ENCODE results near the gene PTRH2.
A peak's percentile ranks its signal among the peaks of the same experiment; 100 is the strongest.

Gene PTRH2

GRCh38 chr17:59702304-59702703 lies 4.9 kb downstream of the PTRH2 start:
- no peak overlapping the region for H3K4me3 ChIP-seq (ENCODE audit: low read depth, low read length)
- TF ChIP-seq CTCF (conservative IDR thresholded peaks at IDR 0.05; ENCODE audit: low read depth, low read length): no peak
- no peak for DNase-seq (ENCODE audit: low read depth)

GRCh38 chr17:59699786-59700185 lies 7.4 kb downstream of the PTRH2 start:
- TF ChIP-seq CTCF (conservative IDR thresholded peaks at IDR 0.05; ENCODE audit: low read depth, low read length): no peak
- no peak for DNase-seq (ENCODE audit: low read depth)
- H3K4me3 ChIP-seq (ENCODE audit: low read depth, low read length): no peak overlapping the region

GRCh38 chr17:59699218-59699617 lies 8.0 kb downstream of the PTRH2 start:
- H3K4me3 ChIP-seq (ENCODE audit: low read depth, low read length): no peak overlapping the region
- no peak for TF ChIP-seq CTCF (conservative IDR thresholded peaks at IDR 0.05; ENCODE audit: low read depth, low read length)
- DNase-seq (ENCODE audit: low read depth): no peak

- no peak for TF ChIP-seq CTCF (conservative IDR thresholded peaks at IDR 0.05; ENCODE audit: low read depth, low read length)
- no peak for DNase-seq (ENCODE audit: low read depth)
- H3K4me3 ChIP-seq (ENCODE audit: low read depth, low read length): no peak overlapping the region
Observed at GRCh38 chr17:59698143-59698542, 9.1 kb downstream of the PTRH2 start.

GRCh38 chr17:59696682-59697277 lies 10.4 kb downstream of the PTRH2 start:
- DNase-seq (ENCODE audit: low read depth): no peak
- H3K4me3 ChIP-seq (ENCODE audit: low read depth, low read length): no peak overlapping the region
- no peak for TF ChIP-seq CTCF (conservative IDR thresholded peaks at IDR 0.05; ENCODE audit: low read depth, low read length)

- H3K4me3 ChIP-seq (ENCODE audit: low read depth, low read length): no peak overlapping the region
- TF ChIP-seq CTCF (conservative IDR thresholded peaks at IDR 0.05; ENCODE audit: low read depth, low read length): no peak
- peak; percentile 36 for DNase-seq (ENCODE audit: low read depth)
Observed at GRCh38 chr17:59695945-59696681, 11.1 kb downstream of the PTRH2 start.

- no peak for DNase-seq (ENCODE audit: low read depth)
- no peak overlapping the region for H3K4me3 ChIP-seq (ENCODE audit: low read depth, low read length)
- TF ChIP-seq CTCF (conservative IDR thresholded peaks at IDR 0.05; ENCODE audit: low read depth, low read length): no peak
Observed at GRCh38 chr17:59694344-59694743, 12.9 kb downstream of the PTRH2 start.

Measured in choroid plexus epithelial cell (primary cell).